ENCODE data around the gene ZNF878.

GRCh38 chr19:12093777-12094176 is 41.0 kb upstream of the ZNF878 start:
- TF ChIP-seq, protein P1, sequence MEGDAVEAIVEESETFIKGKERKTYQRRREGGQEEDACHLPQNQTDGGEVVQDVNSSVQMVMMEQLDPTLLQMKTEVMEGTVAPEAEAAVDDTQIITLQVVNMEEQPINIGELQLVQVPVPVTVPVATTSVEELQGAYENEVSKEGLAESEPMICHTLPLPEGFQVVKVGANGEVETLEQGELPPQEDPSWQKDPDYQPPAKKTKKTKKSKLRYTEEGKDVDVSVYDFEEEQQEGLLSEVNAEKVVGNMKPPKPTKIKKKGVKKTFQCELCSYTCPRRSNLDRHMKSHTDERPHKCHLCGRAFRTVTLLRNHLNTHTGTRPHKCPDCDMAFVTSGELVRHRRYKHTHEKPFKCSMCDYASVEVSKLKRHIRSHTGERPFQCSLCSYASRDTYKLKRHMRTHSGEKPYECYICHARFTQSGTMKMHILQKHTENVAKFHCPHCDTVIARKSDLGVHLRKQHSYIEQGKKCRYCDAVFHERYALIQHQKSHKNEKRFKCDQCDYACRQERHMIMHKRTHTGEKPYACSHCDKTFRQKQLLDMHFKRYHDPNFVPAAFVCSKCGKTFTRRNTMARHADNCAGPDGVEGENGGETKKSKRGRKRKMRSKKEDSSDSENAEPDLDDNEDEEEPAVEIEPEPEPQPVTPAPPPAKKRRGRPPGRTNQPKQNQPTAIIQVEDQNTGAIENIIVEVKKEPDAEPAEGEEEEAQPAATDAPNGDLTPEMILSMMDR (IDR thresholded peaks at IDR 0.05): no peak
- TF ChIP-seq, protein P2, sequence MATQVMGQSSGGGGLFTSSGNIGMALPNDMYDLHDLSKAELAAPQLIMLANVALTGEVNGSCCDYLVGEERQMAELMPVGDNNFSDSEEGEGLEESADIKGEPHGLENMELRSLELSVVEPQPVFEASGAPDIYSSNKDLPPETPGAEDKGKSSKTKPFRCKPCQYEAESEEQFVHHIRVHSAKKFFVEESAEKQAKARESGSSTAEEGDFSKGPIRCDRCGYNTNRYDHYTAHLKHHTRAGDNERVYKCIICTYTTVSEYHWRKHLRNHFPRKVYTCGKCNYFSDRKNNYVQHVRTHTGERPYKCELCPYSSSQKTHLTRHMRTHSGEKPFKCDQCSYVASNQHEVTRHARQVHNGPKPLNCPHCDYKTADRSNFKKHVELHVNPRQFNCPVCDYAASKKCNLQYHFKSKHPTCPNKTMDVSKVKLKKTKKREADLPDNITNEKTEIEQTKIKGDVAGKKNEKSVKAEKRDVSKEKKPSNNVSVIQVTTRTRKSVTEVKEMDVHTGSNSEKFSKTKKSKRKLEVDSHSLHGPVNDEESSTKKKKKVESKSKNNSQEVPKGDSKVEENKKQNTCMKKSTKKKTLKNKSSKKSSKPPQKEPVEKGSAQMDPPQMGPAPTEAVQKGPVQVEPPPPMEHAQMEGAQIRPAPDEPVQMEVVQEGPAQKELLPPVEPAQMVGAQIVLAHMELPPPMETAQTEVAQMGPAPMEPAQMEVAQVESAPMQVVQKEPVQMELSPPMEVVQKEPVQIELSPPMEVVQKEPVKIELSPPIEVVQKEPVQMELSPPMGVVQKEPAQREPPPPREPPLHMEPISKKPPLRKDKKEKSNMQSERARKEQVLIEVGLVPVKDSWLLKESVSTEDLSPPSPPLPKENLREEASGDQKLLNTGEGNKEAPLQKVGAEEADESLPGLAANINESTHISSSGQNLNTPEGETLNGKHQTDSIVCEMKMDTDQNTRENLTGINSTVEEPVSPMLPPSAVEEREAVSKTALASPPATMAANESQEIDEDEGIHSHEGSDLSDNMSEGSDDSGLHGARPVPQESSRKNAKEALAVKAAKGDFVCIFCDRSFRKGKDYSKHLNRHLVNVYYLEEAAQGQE (IDR thresholded peaks at IDR 0.05; ENCODE audit: insufficient read depth in 1 of 2, low read depth in 2 of 2, low read length in 1 of 2): no peak
- TF ChIP-seq SIN3A (IDR thresholded peaks at IDR 0.05; ENCODE audit: borderline replicate concordance, insufficient read depth, low read depth, low read length) (no peak), POLR2AphosphoS5 (IDR thresholded peaks at IDR 0.05; ENCODE audit: low read depth, low read length) (no peak)
